AG09319 (cell line): ENCODE results near the gene SERINC3.

Source experiments
- DNase-seq: peaks from one replicate; pipeline ENCODE4 v3.0.0-alpha.2; 2010; ENCODE audit warnings: low read depth; ENCODE audit errors: extremely low read depth
- TF ChIP-seq, protein P1 (sequence below): IDR thresholded peaks from 2 replicates; pipeline ENCODE4 v1.5.1; 2011; ENCODE audit warnings: low read depth, mild to moderate bottlenecking, inconsistent platforms, low read length, moderate library complexity

Gene SERINC3

DNA sequence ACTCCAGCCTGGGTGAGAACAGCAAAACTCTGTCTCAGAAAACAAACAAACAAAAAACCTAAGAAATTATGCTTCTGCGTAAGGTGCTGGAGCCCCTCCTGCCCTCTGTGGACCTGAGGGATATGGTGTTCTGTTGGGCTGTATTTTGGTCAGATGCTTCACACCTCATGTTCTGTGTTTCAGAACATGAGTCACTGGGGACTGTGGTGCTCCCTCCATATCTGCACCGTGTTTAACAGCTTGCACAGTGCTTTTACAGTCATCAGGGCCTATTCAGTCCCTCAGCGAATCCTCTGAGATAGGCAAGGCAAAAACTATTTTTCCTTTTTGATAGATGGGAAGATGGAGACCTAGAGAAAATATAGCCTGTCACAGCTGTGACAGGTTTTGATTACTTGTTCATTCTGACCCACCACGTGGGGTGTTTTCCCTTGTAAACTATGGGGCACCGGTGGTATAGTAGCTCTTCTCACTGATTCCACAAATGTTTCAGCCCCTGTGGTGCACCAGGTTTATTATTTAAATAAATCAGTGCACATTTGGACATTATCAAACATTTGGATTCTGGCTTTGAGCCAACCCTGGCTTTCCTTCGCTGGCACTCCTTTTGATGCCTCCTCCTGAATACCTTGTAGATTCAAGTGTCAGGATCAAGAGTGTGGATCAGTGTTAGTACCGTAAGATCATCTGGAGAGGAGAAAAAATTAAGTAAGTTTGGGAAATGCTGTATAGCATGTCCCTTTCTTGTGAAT lies 36.6 kb downstream of the SERINC3 start:
- DNase-seq, result no peak
- TF ChIP-seq, protein P1, sequence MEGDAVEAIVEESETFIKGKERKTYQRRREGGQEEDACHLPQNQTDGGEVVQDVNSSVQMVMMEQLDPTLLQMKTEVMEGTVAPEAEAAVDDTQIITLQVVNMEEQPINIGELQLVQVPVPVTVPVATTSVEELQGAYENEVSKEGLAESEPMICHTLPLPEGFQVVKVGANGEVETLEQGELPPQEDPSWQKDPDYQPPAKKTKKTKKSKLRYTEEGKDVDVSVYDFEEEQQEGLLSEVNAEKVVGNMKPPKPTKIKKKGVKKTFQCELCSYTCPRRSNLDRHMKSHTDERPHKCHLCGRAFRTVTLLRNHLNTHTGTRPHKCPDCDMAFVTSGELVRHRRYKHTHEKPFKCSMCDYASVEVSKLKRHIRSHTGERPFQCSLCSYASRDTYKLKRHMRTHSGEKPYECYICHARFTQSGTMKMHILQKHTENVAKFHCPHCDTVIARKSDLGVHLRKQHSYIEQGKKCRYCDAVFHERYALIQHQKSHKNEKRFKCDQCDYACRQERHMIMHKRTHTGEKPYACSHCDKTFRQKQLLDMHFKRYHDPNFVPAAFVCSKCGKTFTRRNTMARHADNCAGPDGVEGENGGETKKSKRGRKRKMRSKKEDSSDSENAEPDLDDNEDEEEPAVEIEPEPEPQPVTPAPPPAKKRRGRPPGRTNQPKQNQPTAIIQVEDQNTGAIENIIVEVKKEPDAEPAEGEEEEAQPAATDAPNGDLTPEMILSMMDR, result no peak

DNA sequence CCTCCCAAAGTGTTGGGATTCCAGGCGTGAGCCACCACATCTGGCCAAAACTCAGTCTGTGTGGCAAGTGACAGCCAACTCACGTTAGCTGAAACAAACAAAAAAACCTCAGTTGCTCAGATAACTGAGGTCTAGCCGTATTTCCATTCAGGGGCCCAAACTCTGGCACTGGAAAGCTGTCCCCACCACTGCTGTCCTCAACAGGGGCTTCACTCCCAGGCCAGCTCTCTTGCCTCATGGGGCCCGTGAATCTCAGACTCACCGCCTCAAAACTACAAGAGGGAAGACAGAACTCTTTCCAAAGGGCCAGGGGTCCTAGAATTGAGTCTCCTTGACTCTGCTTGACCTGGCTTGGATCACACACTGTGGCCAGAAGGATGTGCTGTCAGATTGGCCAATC lies 38.8 kb downstream of the SERINC3 start:
- TF ChIP-seq, protein P1, result no peak
- DNase-seq, result no peak

- no peak for DNase-seq
- TF ChIP-seq, protein P1, result no peak
Measured at GRCh38 chr20:44481719-44482416, 40.0 kb downstream of the SERINC3 start.

DNA sequence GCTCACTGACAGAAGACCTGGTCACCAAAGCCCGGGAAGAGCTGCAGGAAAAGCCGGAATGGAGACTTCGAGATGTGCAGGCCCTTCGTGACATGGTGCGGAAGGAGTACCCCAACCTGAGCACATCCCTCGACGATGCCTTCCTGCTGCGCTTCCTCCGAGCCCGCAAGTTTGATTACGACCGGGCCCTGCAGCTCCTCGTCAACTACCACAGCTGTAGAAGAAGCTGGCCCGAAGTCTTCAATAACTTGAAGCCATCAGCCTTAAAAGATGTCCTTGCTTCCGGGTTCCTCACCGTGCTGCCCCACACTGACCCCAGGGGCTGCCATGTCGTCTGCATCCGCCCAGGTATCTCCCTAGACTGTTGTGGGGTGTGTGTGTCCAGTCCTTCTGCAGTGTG lies 41.8 kb downstream of the SERINC3 start:
- TF ChIP-seq, protein P1, result no peak
- no peak for DNase-seq

DNA sequence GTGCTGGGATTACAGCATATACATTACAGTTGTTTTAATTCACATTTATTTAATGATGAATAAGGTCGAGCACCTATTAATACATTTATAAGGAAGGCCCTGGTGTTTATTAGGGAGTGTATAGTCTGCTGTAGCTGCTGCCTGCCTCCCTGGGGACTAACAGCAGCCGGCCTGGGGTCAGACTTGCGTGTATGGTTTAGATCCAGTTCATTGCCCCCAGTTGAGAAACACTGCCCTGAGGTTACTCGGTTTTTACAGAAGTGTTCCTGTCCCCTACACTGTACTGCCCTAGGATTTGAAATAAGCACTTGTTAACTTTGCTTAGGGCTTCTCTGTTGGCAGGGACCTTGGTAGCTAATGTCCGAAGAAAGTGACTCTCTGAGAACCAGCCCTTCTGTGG lies 42.2 kb downstream of the SERINC3 start:
- TF ChIP-seq, protein P1, result no peak
- no peak for DNase-seq

GRCh38 chr20:44478206-44478605 lies 43.7 kb downstream of the SERINC3 start:
- TF ChIP-seq, protein P1, result no peak
- DNase-seq, result no peak

DNA sequence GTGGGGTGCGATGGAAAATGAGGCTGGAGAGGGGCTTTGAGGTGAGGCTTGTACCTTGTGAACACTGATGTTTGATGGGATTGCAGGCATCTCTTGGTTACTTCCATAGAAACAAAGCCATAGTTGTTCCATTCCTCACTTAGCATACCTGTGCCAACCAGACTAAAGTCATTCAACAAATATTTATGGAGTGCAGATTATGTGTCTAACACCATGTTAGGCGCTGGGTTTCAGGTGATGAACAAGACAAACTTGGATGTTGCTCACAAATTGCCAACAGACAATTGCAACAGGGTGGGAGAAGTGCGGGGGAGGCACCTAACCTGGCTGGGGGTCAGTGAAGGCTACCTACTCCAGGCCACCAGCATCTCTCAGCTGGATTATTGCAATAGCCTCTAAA lies 44.7 kb downstream of the SERINC3 start:
- TF ChIP-seq, protein P1, result no peak
- no peak for DNase-seq
